ENCODE data around the gene FHOD3.

DNA sequence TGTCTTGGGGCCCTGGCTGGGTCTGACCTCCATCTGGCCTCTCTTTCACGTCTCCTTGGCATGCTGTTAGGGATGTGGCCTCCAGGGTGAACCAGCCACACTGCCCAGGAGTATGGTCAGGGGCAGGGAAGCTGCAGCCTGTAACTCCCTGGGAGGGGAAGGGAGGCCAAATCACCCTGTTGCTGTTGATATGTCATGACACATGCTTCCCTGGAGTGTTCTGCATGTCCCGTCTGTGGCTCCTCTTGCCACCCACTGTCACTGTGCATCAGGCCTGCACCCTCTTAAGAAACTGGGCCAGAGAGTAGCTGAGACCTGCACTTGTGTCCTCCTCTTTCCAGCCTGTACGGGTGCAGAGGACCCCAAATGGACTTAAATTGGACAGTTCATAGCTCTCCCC lies 221.3 kb downstream of the FHOD3 start:
- TF ChIP-seq EZH2 (IDR thresholded peaks at IDR 0.05; ENCODE audit: low read depth, low read length, severe bottlenecking) (no peak), SIN3A (conservative IDR thresholded peaks at IDR 0.05 in 1 of 2, IDR thresholded peaks at IDR 0.05 in 1 of 2; ENCODE audit: low read depth in 1 of 2, low read length in 2 of 2) (no peak), POLR2AphosphoS5 (IDR thresholded peaks at IDR 0.05; ENCODE audit: low read depth, low read length) (no peak), KDM1A (IDR thresholded peaks at IDR 0.05; ENCODE audit: borderline replicate concordance, low read length) (no peak), TCF12 (IDR thresholded peaks at IDR 0.05; ENCODE audit: low read depth, low read length) (no peak), SRF (IDR thresholded peaks at IDR 0.05; ENCODE audit: low read depth, low read length) (no peak), SIX5 (IDR thresholded peaks at IDR 0.05; ENCODE audit: low read depth, low read length) (no peak), RXRA (IDR thresholded peaks at IDR 0.05; ENCODE audit: insufficient read depth, low read depth, low read length) (no peak), FOSL1 (IDR thresholded peaks at IDR 0.05; ENCODE audit: insufficient read depth, low read depth, low read length) (no peak), RFX5 (IDR thresholded peaks at IDR 0.05; ENCODE audit: borderline replicate concordance, low read depth, low read length) (no peak), CEBPB (IDR thresholded peaks at IDR 0.05; ENCODE audit: low read depth, low read length) (no peak), EGR1 (IDR thresholded peaks at IDR 0.05; ENCODE audit: borderline replicate concordance, low read depth, low read length) (no peak)
- TF ChIP-seq, protein P1, sequence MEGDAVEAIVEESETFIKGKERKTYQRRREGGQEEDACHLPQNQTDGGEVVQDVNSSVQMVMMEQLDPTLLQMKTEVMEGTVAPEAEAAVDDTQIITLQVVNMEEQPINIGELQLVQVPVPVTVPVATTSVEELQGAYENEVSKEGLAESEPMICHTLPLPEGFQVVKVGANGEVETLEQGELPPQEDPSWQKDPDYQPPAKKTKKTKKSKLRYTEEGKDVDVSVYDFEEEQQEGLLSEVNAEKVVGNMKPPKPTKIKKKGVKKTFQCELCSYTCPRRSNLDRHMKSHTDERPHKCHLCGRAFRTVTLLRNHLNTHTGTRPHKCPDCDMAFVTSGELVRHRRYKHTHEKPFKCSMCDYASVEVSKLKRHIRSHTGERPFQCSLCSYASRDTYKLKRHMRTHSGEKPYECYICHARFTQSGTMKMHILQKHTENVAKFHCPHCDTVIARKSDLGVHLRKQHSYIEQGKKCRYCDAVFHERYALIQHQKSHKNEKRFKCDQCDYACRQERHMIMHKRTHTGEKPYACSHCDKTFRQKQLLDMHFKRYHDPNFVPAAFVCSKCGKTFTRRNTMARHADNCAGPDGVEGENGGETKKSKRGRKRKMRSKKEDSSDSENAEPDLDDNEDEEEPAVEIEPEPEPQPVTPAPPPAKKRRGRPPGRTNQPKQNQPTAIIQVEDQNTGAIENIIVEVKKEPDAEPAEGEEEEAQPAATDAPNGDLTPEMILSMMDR (IDR thresholded peaks at IDR 0.05; ENCODE audit: control extremely low read depth in 1 of 3, insufficient read depth in 1 of 3, low read depth in 1 of 3, low read length in 3 of 3) = no peak
